ENCODE data around the gene XPO4. TPM values are rescaled to one million over a fixed set of nuclear protein-coding genes. Genes with fewer than 3 reads are reported as not detected.
"Not testable (repeated sequence)": the region's sequence is repeated elsewhere in the genome, so short reads cannot be mapped to it uniquely, and the experiment has no call there.

XPO4 gene
- total RNA-seq, 1 experiment from 2014 or later, result 16.2 TPM

DNA sequence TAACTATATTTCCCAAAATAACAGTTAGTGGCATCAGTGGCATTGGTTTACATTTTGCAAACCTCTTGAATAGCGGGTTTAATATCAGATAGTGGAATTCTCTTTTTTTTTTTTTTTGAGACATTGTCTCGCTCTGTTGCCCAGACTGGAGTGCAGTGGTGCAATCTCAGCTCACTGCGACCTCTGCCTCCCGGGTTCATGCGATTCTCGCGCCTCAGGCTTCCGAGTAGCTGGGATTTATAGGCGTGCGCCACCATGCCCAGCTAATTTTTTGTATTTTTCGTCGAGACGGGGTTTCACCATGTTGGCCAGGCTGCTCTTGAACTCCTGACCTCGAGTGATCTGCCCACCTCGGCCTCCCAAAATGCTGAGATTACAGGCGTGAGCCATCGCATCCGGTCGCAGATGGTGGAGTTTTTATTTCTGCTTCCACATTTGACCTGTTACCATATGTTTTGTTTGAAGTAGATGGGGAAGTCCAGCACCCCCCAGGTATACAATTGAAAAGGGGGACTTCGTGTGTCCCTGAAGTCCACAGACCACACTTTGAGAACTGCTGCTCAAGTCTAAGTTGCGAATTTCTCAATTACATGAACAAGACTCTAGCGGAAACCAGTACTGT, 40.5 kb upstream of the XPO4 start:
- intact Hi-C loops (cut with micrococcal nuclease; ENCODE audit: unreplicated experiment) (no loop called here), in situ Hi-C loops (cut with HindIII; ENCODE audit: low pct_unique_long_range_greater_than_20kb, low sequenced_read_pairs) (no loop called here)
- ChIA-PET POLR2A (no interaction called here), CTCF (interaction anchor here (1.3 kb wide), 1 partner anchor 190 kb away, joined by 3 read pairs; no protein-coding TSS in a partner anchor)
- no peak for DNase-seq (ENCODE audit: low read depth, low spot score)
- Histone ChIP-seq H3K4me1 (ENCODE audit: control insufficient read depth, insufficient read depth, low read length) (no peaks in the 10 kb centered on the region), H3K27me3 (ENCODE audit: control insufficient read depth, insufficient read depth, low read length) (no peaks in the 10 kb centered on the region), H3K36me3 (ENCODE audit: control insufficient read depth, insufficient read depth, low read length) (no peaks in the 10 kb centered on the region), H3K9me3 (ENCODE audit: control insufficient read depth, insufficient read depth, low read depth, low read length) (no peaks in the 10 kb centered on the region), H3K27ac (ENCODE audit: low read length) (no peak overlapping the region), H3K4me3 (ENCODE audit: low read depth in 2 of 2, low read length in 2 of 2) (0 out of 4 replicates have a peak overlapping the region, but pooled peaks of 1 of the 2 experiments have one; percentile 7)
- TF ChIP-seq, protein P1, sequence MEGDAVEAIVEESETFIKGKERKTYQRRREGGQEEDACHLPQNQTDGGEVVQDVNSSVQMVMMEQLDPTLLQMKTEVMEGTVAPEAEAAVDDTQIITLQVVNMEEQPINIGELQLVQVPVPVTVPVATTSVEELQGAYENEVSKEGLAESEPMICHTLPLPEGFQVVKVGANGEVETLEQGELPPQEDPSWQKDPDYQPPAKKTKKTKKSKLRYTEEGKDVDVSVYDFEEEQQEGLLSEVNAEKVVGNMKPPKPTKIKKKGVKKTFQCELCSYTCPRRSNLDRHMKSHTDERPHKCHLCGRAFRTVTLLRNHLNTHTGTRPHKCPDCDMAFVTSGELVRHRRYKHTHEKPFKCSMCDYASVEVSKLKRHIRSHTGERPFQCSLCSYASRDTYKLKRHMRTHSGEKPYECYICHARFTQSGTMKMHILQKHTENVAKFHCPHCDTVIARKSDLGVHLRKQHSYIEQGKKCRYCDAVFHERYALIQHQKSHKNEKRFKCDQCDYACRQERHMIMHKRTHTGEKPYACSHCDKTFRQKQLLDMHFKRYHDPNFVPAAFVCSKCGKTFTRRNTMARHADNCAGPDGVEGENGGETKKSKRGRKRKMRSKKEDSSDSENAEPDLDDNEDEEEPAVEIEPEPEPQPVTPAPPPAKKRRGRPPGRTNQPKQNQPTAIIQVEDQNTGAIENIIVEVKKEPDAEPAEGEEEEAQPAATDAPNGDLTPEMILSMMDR (IDR thresholded peaks at IDR 0.05), result no peak
- no peak for TF ChIP-seq REST (IDR thresholded peaks at IDR 0.05; ENCODE audit: insufficient read depth in 1 of 2, low read depth in 2 of 2, low read length in 1 of 2)
- no peak for TF ChIP-seq TCF7L2 (IDR thresholded peaks at IDR 0.05; ENCODE audit: low read depth, low read length)
- no peak for TF ChIP-seq POLR2AphosphoS5 (IDR thresholded peaks at IDR 0.05; ENCODE audit: low read depth, low read length)
- TF ChIP-seq SIN3A (IDR thresholded peaks at IDR 0.05; ENCODE audit: borderline replicate concordance, insufficient read depth, low read depth, low read length), result no peak
- peak; percentile 18; the same call in 1 of the 2 replicates for ATAC-seq
- no TSS peak for BruUV-seq (replicated peaks)

DNA sequence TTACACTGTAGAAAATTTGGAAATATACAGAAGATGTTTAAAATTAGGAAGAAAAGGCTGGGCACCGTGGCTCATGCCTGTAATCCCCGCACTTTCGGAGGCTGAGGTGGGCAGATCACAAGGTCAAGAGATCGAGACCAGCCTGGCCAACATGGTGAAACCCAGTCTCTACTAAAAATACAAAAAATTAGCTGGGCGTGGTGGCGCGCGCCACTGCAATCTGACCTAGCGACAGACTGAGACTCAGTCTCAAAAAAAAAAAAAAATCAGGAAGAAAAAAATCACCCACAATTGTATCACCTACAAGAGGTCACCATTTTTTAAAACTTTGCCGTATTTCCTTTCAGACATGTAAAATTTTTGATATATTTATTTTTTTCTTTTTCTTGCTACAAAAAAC, 38.0 kb upstream of the XPO4 start:
- intact Hi-C loops (cut with micrococcal nuclease; ENCODE audit: unreplicated experiment); POLR2A ChIA-PET: not testable (repeated sequence)

GRCh38 chr13:20940083-20940482, 37.5 kb upstream of the XPO4 start:
- TF ChIP-seq SIN3A (IDR thresholded peaks at IDR 0.05; ENCODE audit: borderline replicate concordance, insufficient read depth, low read depth, low read length) (no peak), REST (IDR thresholded peaks at IDR 0.05; ENCODE audit: insufficient read depth in 1 of 2, low read depth in 2 of 2, low read length in 1 of 2) (no peak), POLR2AphosphoS5 (IDR thresholded peaks at IDR 0.05; ENCODE audit: low read depth, low read length) (no peak), TCF7L2 (IDR thresholded peaks at IDR 0.05; ENCODE audit: low read depth, low read length) (no peak)
- TF ChIP-seq, protein P1 (IDR thresholded peaks at IDR 0.05), result no peak
- H3K27ac ChIP-seq (ENCODE audit: low read length), result no peak overlapping the region
- no peak overlapping the region for H3K4me3 ChIP-seq (ENCODE audit: low read depth in 2 of 2, low read length in 2 of 2)
- ChIA-PET CTCF (no interaction called here), POLR2A (no interaction called here)
- no TSS peak for BruUV-seq (replicated peaks)
- no peaks in the 10 kb centered on the region for H3K36me3 ChIP-seq (ENCODE audit: control insufficient read depth, insufficient read depth, low read length)
- no peaks in the 10 kb centered on the region for H3K27me3 ChIP-seq (ENCODE audit: control insufficient read depth, insufficient read depth, low read length)
- intact Hi-C loops (cut with micrococcal nuclease; ENCODE audit: unreplicated experiment) (no loop called here), in situ Hi-C loops (cut with HindIII; ENCODE audit: low pct_unique_long_range_greater_than_20kb, low sequenced_read_pairs) (no loop called here)
- ATAC-seq (no peak), DNase-seq (ENCODE audit: low read depth, low spot score) (no peak)
- no peaks in the 10 kb centered on the region for H3K4me1 ChIP-seq (ENCODE audit: control insufficient read depth, insufficient read depth, low read length)
- H3K9me3 ChIP-seq (ENCODE audit: control insufficient read depth, insufficient read depth, low read depth, low read length), result no peaks in the 10 kb centered on the region

More for the DNA sequence above, 38.0 kb upstream of the XPO4 start:
- H3K27ac ChIP-seq (ENCODE audit: low read length); BruUV-seq (replicated peaks); DNase-seq (ENCODE audit: low read depth, low spot score); in situ Hi-C loops (cut with HindIII; ENCODE audit: low pct_unique_long_range_greater_than_20kb, low sequenced_read_pairs); H3K4me1 ChIP-seq (ENCODE audit: control insufficient read depth, insufficient read depth, low read length); CTCF ChIA-PET; H3K4me3 ChIP-seq (ENCODE audit: low read depth in 2 of 2, low read length in 2 of 2); ATAC-seq; H3K36me3 ChIP-seq (ENCODE audit: control insufficient read depth, insufficient read depth, low read length); H3K27me3 ChIP-seq (ENCODE audit: control insufficient read depth, insufficient read depth, low read length); H3K9me3 ChIP-seq (ENCODE audit: control insufficient read depth, insufficient read depth, low read depth, low read length): not testable (repeated sequence)

Measured in Panc1 (cell line).